ENCODE data around the gene TMEM248. TPM values are rescaled to one million over a fixed set of nuclear protein-coding genes. Genes with fewer than 3 reads are reported as not detected.
"Not testable (repeated sequence)": the region's sequence is repeated elsewhere in the genome, so short reads cannot be mapped to it uniquely, and the experiment has no call there.

TMEM248 gene
- total RNA-seq, 6 donors from 2014 or later, result 55.5 to 153 (median 111) TPM

- not testable (repeated sequence) for H3K4me3 ChIP-seq; H3K27ac ChIP-seq; ATAC-seq (ENCODE audit: low FRiP score in 2 of 2); H3K9me3 ChIP-seq; DNase-seq; H3K27me3 ChIP-seq
- peaks cover 36 to 79% (median 63%) of the 10 kb centered on the region in 4 donors for H3K36me3 ChIP-seq
- 96 to 97% methylated on average over 1 of the region's 3 CpGs for WGBS, 2 donors
- peaks cover 7 to 13% (median 11%) of the 10 kb centered on the region in 4 donors for H3K4me1 ChIP-seq
These were observed 68.5 kb downstream of the TMEM248 start for GRCh38 chr7:66989552-66989951.

GRCh38 chr7:66994051-66994450 is 73.0 kb downstream of the TMEM248 start:
- peak overlapping the region; percentile 95 to 99 (median 98) for H3K27ac ChIP-seq

GRCh38 chr7:66994691-66995049 is 73.6 kb downstream of the TMEM248 start:
- Histone ChIP-seq H3K4me1 (peaks cover 13 to 24% (median 20%) of the 10 kb centered on the region in 4 donors), H3K27ac (peak overlapping the region; percentile 95 to 99 (median 98)), H3K36me3 (peaks cover 20 to 49% (median 38%) of the 10 kb centered on the region in 4 donors), H3K4me3 (peak overlapping the region; percentile 47 to 89 (median 72))
- H3K9me3 ChIP-seq, H3K27me3 ChIP-seq: not testable (repeated sequence)
- ATAC-seq (ENCODE audit: low FRiP score in 2 of 2) (peak; percentile 77 to 90), DNase-seq (peak in 1 of 2 donors; percentile 81)
- 1 to 6% methylated on average over 9 of the region's 9 CpGs for WGBS, 2 donors
- TF ChIP-seq CTCF (IDR thresholded peaks at IDR 0.05), result peak in 2 of 6 experiments; percentile 21 to 28
- TF ChIP-seq POLR2AphosphoS5 (IDR thresholded peaks at IDR 0.05), result peak; percentile 83 to 85
- peak in 1 of 4 donors; percentile 23 for TF ChIP-seq POLR2A (IDR thresholded peaks at IDR 0.05)

More at GRCh38 chr7:66994051-66994450, 73.0 kb downstream of the TMEM248 start:
- H3K36me3 ChIP-seq, result peaks cover 24 to 50% (median 43%) of the 10 kb centered on the region in 4 donors
- H3K4me1 ChIP-seq, result peaks cover 13 to 24% (median 20%) of the 10 kb centered on the region in 4 donors
- 62% methylated on average over 5 of the region's 5 CpGs for WGBS, 2 donors
- not testable (repeated sequence) for DNase-seq; H3K27me3 ChIP-seq; ATAC-seq (ENCODE audit: low FRiP score in 2 of 2); H3K9me3 ChIP-seq
- H3K4me3 ChIP-seq, result peak overlapping the region in 3 of 4 donors; percentile 60 to 89 (median 84)

- WGBS, 2 donors, result 0% methylated on average over 34 to 46 of the region's 59 CpGs
- TF ChIP-seq EP300 (IDR thresholded peaks at IDR 0.05) (peak in 1 of 4 donors; percentile 61), POLR2AphosphoS5 (IDR thresholded peaks at IDR 0.05) (peak; percentile 96 to 99), CTCF (IDR thresholded peaks at IDR 0.05) (peak in 3 of 6 experiments; percentile 5 to 25 (median 9)), POLR2A (IDR thresholded peaks at IDR 0.05) (peak; percentile 43 to 99 (median 98))
- peak within 1 kb of the TSS; percentile 95 to 99 (median 98) for H3K27ac ChIP-seq
These were observed 74.2 kb downstream of the TMEM248 start, which contains the start of gene SBDS for GRCh38 chr7:66995050-66995776. TSS of gene SBDS (minus strand) at chr7:66995586. CDS start at chr7:66995417, 169 bp downstream.

GRCh38 chr7:66996444-66997191 is 75.6 kb downstream of the TMEM248 start, which contains the start of gene TYW1:
TSS of gene TYW1 (plus strand) at chr7:66996833. CDS start at chr7:66996979, 146 bp downstream.
- Histone ChIP-seq H3K4me3 (peak within 1 kb of the TSS; percentile 57 to 89 (median 72)), H3K36me3 (peaks cover 6 to 37% (median 22%) of the 10 kb centered on the region in 4 donors), H3K27ac (peak within 1 kb of the TSS; percentile 79 to 99 (median 96)), H3K4me1 (peaks cover 13 to 24% (median 20%) of the 10 kb centered on the region in 4 donors)
- peak in 2 of 4 donors; percentile 17 to 80 for TF ChIP-seq POLR2A (IDR thresholded peaks at IDR 0.05)
- TF ChIP-seq POLR2AphosphoS5 (IDR thresholded peaks at IDR 0.05), result peak; percentile 37 to 72
- DNase-seq (peak; percentile 90 to 99), ATAC-seq (ENCODE audit: low FRiP score in 2 of 2) (peak; percentile 94 to 99)
- not testable (repeated sequence) for H3K9me3 ChIP-seq, H3K27me3 ChIP-seq
- WGBS, 2 donors, result 0% methylated on average over 23 to 43 of the region's 44 CpGs

More at GRCh38 chr7:66995050-66995776, 74.2 kb downstream of the TMEM248 start, which contains the start of gene SBDS:
- peak; percentile 96 for DNase-seq
- peaks cover 13 to 24% (median 20%) of the 10 kb centered on the region in 4 donors for H3K4me1 ChIP-seq
- not testable (repeated sequence) for H3K9me3 ChIP-seq, H3K27me3 ChIP-seq
- H3K36me3 ChIP-seq, result peaks cover 17 to 47% (median 34%) of the 10 kb centered on the region in 4 donors
- ATAC-seq (ENCODE audit: low FRiP score in 2 of 2), result peak; percentile 91 to 94
- peak within 1 kb of the TSS; percentile 47 to 89 (median 72) for H3K4me3 ChIP-seq
